WERI-Rb-1 (cell line): ENCODE measurements around the gene ANKS1A.
A peak's percentile ranks its signal among the peaks of the same experiment; 100 is the strongest.

ENCODE experiments used
- DNase-seq: peaks from one replicate; pipeline ENCODE4 v3.0.0-alpha.2; 2020
- H3K27ac ChIP-seq: fragments of 250-450 bp; sonication (Bioruptor Pico); 2 replicates; pipeline ENCODE4 v1.5.1; 2020; ENCODE audit warnings: mild to moderate bottlenecking, moderate library complexity
- H3K27me3 ChIP-seq: fragments of 250-450 bp; sonication (Bioruptor Pico); 2 replicates; pipeline ENCODE4 v1.5.1; 2021; ENCODE audit warnings: mild to moderate bottlenecking, low read depth, moderate library complexity; ENCODE audit not compliant: insufficient read depth, severe bottlenecking
- H3K36me3 ChIP-seq: fragments of 250-450 bp; sonication (Bioruptor Pico); 2 replicates; pipeline ENCODE4 v1.5.1; 2020; ENCODE audit warnings: mild to moderate bottlenecking, moderate library complexity
- H3K4me3 ChIP-seq: 2 replicates; pipeline ENCODE4 v1.5.1; 2011; ENCODE audit warnings: low read depth, mild to moderate bottlenecking, control low read depth, low read length
- H3K9me3 ChIP-seq: fragments of 250-450 bp; sonication (Bioruptor Pico); 2 replicates; pipeline ENCODE4 v1.5.1; 2021; ENCODE audit warnings: mild to moderate bottlenecking, moderate library complexity; ENCODE audit not compliant: severe bottlenecking
- CTCF ChIP-seq: IDR thresholded peaks from 2 replicates; pipeline ENCODE4 v1.5.1; 2011; ENCODE audit warnings: low read depth, mild to moderate bottlenecking, control low read depth, inconsistent platforms, low read length

ANKS1A gene

GRCh38 chr6:35057449-35058357 lies 168.6 kb downstream of the ANKS1A start:
- peak; percentile 47; the same call in 1 of the 2 replicates for TF ChIP-seq CTCF
- Histone ChIP-seq H3K36me3 (peaks cover 14% of the 10 kb centered on the region), H3K4me3 (no peak overlapping the region), H3K9me3 (no peaks in the 10 kb centered on the region), H3K27ac (peak overlapping the region; percentile 30), H3K27me3 (no peaks in the 10 kb centered on the region)
- peak; percentile 88 for DNase-seq

GRCh38 chr6:35058358-35058675 lies 169.3 kb downstream of the ANKS1A start:
- no peaks in the 10 kb centered on the region for H3K9me3 ChIP-seq
- H3K36me3 ChIP-seq = peaks cover 14% of the 10 kb centered on the region
- TF ChIP-seq CTCF = no peak
- DNase-seq = no peak
- H3K27ac ChIP-seq = peak overlapping the region; percentile 30
- no peak overlapping the region for H3K4me3 ChIP-seq
- no peaks in the 10 kb centered on the region for H3K27me3 ChIP-seq

DNA sequence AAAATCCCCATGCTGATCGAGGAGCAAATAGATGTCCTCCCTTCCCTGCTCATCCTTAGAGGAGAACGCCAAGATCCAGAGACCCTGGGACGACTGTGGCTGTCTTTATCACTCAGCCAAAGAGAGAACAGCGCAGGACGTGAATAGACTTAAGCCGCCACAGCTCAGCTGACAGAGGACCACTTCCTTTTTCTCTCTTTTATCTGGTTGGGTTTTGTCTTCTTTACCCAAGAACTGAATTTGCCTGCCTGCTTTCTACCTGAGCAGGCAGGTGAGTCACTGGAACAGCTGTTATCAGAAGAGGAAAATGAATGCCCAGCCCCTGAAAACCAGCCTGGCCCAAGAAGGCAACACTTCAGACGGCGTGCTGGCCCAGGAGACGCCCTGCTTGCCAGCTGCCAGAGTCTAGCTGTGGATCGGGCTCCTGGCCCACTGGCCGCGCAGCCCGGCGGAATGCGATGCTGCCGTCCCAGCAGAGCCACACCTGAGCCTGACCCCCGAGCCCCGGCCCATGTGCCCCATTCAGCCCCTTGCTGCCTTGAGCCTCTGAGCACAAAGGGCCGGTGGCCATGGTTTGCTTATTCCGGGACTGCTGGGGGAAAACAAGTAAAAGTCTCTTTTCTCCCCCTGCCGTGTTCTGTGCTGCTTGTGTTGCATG lies 169.9 kb downstream of the ANKS1A start:
- no peaks in the 10 kb centered on the region for H3K27me3 ChIP-seq
- no peak for TF ChIP-seq CTCF
- no peak overlapping the region for H3K4me3 ChIP-seq
- no peak for DNase-seq
- H3K27ac ChIP-seq = peak overlapping the region; percentile 30
- peaks cover 14% of the 10 kb centered on the region for H3K36me3 ChIP-seq
- H3K9me3 ChIP-seq = no peaks in the 10 kb centered on the region

GRCh38 chr6:35059596-35060345 lies 170.7 kb downstream of the ANKS1A start:
- Histone ChIP-seq H3K27me3 (no peaks in the 10 kb centered on the region), H3K9me3 (no peaks in the 10 kb centered on the region), H3K36me3 (peaks cover 14% of the 10 kb centered on the region), H3K4me3 (no peak overlapping the region), H3K27ac (no peak overlapping the region)
- no peak for TF ChIP-seq CTCF
- DNase-seq = no peak

- Histone ChIP-seq H3K27me3 (no peaks in the 10 kb centered on the region), H3K9me3 (no peaks in the 10 kb centered on the region), H3K4me3 (no peak overlapping the region), H3K36me3 (peaks cover 22% of the 10 kb centered on the region), H3K27ac (no peak overlapping the region)
- DNase-seq = no peak
- TF ChIP-seq CTCF = no peak
These were observed 172.1 kb downstream of the ANKS1A start for GRCh38 chr6:35061102-35061615.
